Measurements from ENCODE around the gene ABCF2.

ABCF2 gene

GRCh38 chr7:151226875-151227782 lies at the start of gene ABCF2:
Gene ABCF2, minus strand, starts transcription at chr7:151227205. Its CDS starts 747 bp downstream, at chr7:151226458.
- FAIRE-seq, result no peak

- FAIRE-seq, result no peak
These were observed 49.0 kb upstream of the ABCF2 start for GRCh38 chr7:151275813-151276577.

- FAIRE-seq, result no peak
These were observed 48.2 kb upstream of the ABCF2 start for GRCh38 chr7:151274936-151275812.

- no peak for FAIRE-seq
These were observed 47.4 kb upstream of the ABCF2 start for GRCh38 chr7:151274396-151274795.

GRCh38 chr7:151273651-151274390 lies 46.8 kb upstream of the ABCF2 start:
- FAIRE-seq, result no peak

- no peak for FAIRE-seq
These were observed 45.9 kb upstream of the ABCF2 start for GRCh38 chr7:151272877-151273276.

- no peak for FAIRE-seq
These were observed 45.4 kb upstream of the ABCF2 start for GRCh38 chr7:151272405-151272804.

- FAIRE-seq, result no peak
These were observed 44.8 kb upstream of the ABCF2 start for GRCh38 chr7:151271699-151272355.

- no peak for FAIRE-seq
These were observed 42.5 kb upstream of the ABCF2 start for GRCh38 chr7:151269511-151269910.

GRCh38 chr7:151265351-151265931 lies 38.4 kb upstream of the ABCF2 start:
- no peak for FAIRE-seq

GRCh38 chr7:151264615-151265014 lies 37.6 kb upstream of the ABCF2 start:
- no peak for FAIRE-seq

- FAIRE-seq, result no peak
These were observed 34.5 kb upstream of the ABCF2 start for GRCh38 chr7:151261529-151261928.

GRCh38 chr7:151260883-151261282 lies 33.9 kb upstream of the ABCF2 start:
- no peak for FAIRE-seq

- no peak for FAIRE-seq
These were observed 33.5 kb upstream of the ABCF2 start for GRCh38 chr7:151260471-151260870.

- FAIRE-seq, result no peak
These were observed 31.0 kb upstream of the ABCF2 start for GRCh38 chr7:151257990-151258389.

GRCh38 chr7:151256410-151257045 lies 29.5 kb upstream of the ABCF2 start:
- no peak for FAIRE-seq

GRCh38 chr7:151255390-151255789 lies 28.4 kb upstream of the ABCF2 start:
- FAIRE-seq, result no peak

GRCh38 chr7:151254851-151255250 lies 27.8 kb upstream of the ABCF2 start:
- no peak for FAIRE-seq

GRCh38 chr7:151254316-151254715 lies 27.3 kb upstream of the ABCF2 start:
- FAIRE-seq, result no peak

- no peak for FAIRE-seq
These were observed 26.1 kb upstream of the ABCF2 start for GRCh38 chr7:151252961-151253711.
